GM23338 (cell line): ENCODE measurements around the gene CDK14. TPM values are rescaled to one million over a fixed set of nuclear protein-coding genes. Genes with fewer than 3 reads are reported as not detected.

Experiments used
- ATAC-seq: fragments of 200-7000 bp; cut with Tn5 transposase; 3 replicates; pipeline ENCODE4 v1.9.1; 2020
- DNase-seq: peaks from one replicate; pipeline ENCODE4 v3.0.0-alpha.2; 2015; ENCODE audit warnings: low spot score
- H2AFZ ChIP-seq: fragments of 200-600 bp; sonication (generic); 2 replicates; pipeline ENCODE4 v1.8.0; 2016; ENCODE audit warnings: antibody characterized with exemption, mild to moderate bottlenecking, moderate library complexity
- H3F3A ChIP-seq: fragments of 200-600 bp; sonication (generic); replicated peaks from 2 replicates; pipeline ENCODE4 v1.8.0; 2017; ENCODE audit warnings: antibody characterized with exemption, mixed run types, low read depth
- H3K27ac ChIP-seq: fragments of 200-600 bp; sonication (generic); 2 replicates; pipeline ENCODE4 v1.6.1; 2016; ENCODE audit warnings: low read depth
- H3K27me3 ChIP-seq: fragments of 200-600 bp; sonication (generic); 2 replicates; pipeline ENCODE4 v1.8.0; 2016; ENCODE audit warnings: mild to moderate bottlenecking, mixed run types, moderate library complexity; ENCODE audit not compliant: insufficient read depth
- H3K36me3 ChIP-seq: fragments of 200-600 bp; sonication (generic); 2 replicates; pipeline ENCODE4 v1.8.0; 2016; ENCODE audit warnings: mild to moderate bottlenecking; ENCODE audit not compliant: insufficient read depth
- H3K4me1 ChIP-seq: fragments of 200-600 bp; sonication (generic); 2 replicates; pipeline ENCODE4 v1.8.0; 2016; ENCODE audit warnings: mild to moderate bottlenecking, moderate library complexity; ENCODE audit not compliant: insufficient read depth
- H3K4me2 ChIP-seq: fragments of 200-600 bp; sonication (generic); 2 replicates; pipeline ENCODE4 v1.7.1; 2017; ENCODE audit warnings: mixed run types
- H3K4me3 ChIP-seq: fragments of 200-600 bp; sonication (generic); 2 replicates; pipeline ENCODE4 v1.6.1; 2016; ENCODE audit warnings: mixed run types
- H3K79me2 ChIP-seq: fragments of 200-600 bp; sonication (generic); replicated peaks from 2 replicates; pipeline ENCODE4 v1.8.0; 2017; ENCODE audit warnings: mild to moderate bottlenecking; ENCODE audit not compliant: insufficient read depth
- H3K9me2 ChIP-seq: fragments of 200-600 bp; sonication (generic); 2 replicates; pipeline ENCODE4 v1.8.0; 2017; ENCODE audit not compliant: insufficient read depth
- H4K20me1 ChIP-seq: fragments of 200-600 bp; sonication (generic); replicated peaks from 2 replicates; pipeline ENCODE4 v1.8.0; 2017; ENCODE audit warnings: mild to moderate bottlenecking; ENCODE audit not compliant: insufficient read depth
- H3K27ac Mint-ChIP-seq: 2 replicates; pipeline ENCODE4 v1.8.0; 2020; ENCODE audit warnings: inconsistent platforms, mild to moderate bottlenecking, moderate library complexity, mixed read lengths
- H3K27me3 Mint-ChIP-seq: 3 replicates; pipeline ENCODE4 v1.8.0; 2022; ENCODE audit warnings: low read depth, mild to moderate bottlenecking, moderate library complexity, mixed read lengths, inconsistent platforms; ENCODE audit not compliant: insufficient read depth, poor library complexity
- H3K36me3 Mint-ChIP-seq: 3 replicates; pipeline ENCODE4 v1.8.0; 2021; ENCODE audit warnings: low read depth, mild to moderate bottlenecking, inconsistent platforms, moderate library complexity, mixed read lengths
- H3K4me1 Mint-ChIP-seq: 3 replicates; pipeline ENCODE4 v1.8.0; 2020; ENCODE audit warnings: mild to moderate bottlenecking, inconsistent platforms, mixed read lengths
- H3K4me3 Mint-ChIP-seq: 3 replicates; pipeline ENCODE4 v1.8.0; 2021; ENCODE audit warnings: moderate library complexity, mild to moderate bottlenecking, inconsistent platforms, mixed read lengths
- H3K9me3 Mint-ChIP-seq: 3 replicates; pipeline ENCODE4 v1.8.0; 2020; ENCODE audit warnings: moderate library complexity, mild to moderate bottlenecking, inconsistent platforms, mixed read lengths
- CREB1 ChIP-seq: fragments of 250-450 bp; sonication (Bioruptor Pico); IDR thresholded peaks from 2 replicates; pipeline ENCODE4 v1.5.0; 2020; ENCODE audit warnings: low read depth, mild to moderate bottlenecking, moderate library complexity
- CTCF ChIP-seq, 2 experiments: fragments of 200-600 bp in 1 of 2; sonication (generic) in 1 of 2; conservative IDR thresholded peaks; 2 replicates each; pipeline versions ENCODE4 v1.5.1 to v1.6.1; 2016 to 2017; ENCODE audit warnings: antibody characterized with exemption in 2 of 2, low read depth in 2 of 2, mild to moderate bottlenecking in 2 of 2, moderate library complexity in 1 of 2
- ETS1 ChIP-seq: IDR thresholded peaks from 2 replicates; pipeline ENCODE4 v1.6.1; 2016; ENCODE audit warnings: antibody characterized with exemption
- EZH2 ChIP-seq: fragments of 200-600 bp; sonication (generic); IDR thresholded peaks from one replicate; pipeline ENCODE4 v1.8.0; 2017; ENCODE audit warnings: antibody characterized with exemption, mild to moderate bottlenecking, low read depth; ENCODE audit not compliant: unreplicated experiment
- EZH2phosphoT487 ChIP-seq: fragments of 200-600 bp; sonication (generic); IDR thresholded peaks from one replicate; pipeline ENCODE4 v1.8.1; 2018; ENCODE audit warnings: antibody characterized with exemption; ENCODE audit not compliant: unreplicated experiment
- JUNB ChIP-seq: IDR thresholded peaks from one replicate; pipeline ENCODE4 v1.6.1; 2016; ENCODE audit warnings: antibody characterized with exemption; ENCODE audit not compliant: unreplicated experiment
- NANOG ChIP-seq: IDR thresholded peaks from 2 replicates; pipeline ENCODE4 v1.6.1; 2016; ENCODE audit warnings: antibody characterized with exemption, borderline replicate concordance
- POLR2AphosphoS5 ChIP-seq: IDR thresholded peaks from 2 replicates; pipeline ENCODE4 v1.6.1; 2016; ENCODE audit warnings: antibody characterized with exemption, low read depth
- REST ChIP-seq: IDR thresholded peaks from one replicate; pipeline ENCODE4 v1.6.1; 2018; ENCODE audit warnings: antibody characterized with exemption; ENCODE audit not compliant: unreplicated experiment
- polyA plus RNA-seq: library from polyadenylated mRNA; unstranded; fragments of >200 nt; fragmentation: Nextera tagmentation; extraction: Ambion mirVana; gene quantifications from 2 replicates; pipeline ENCODE4 v1.2.1, GENCODE V29; 2016
- total RNA-seq: library from RNA; depleted of rRNA; stranded (reverse); fragments of >200 nt; shearing (Covaris generic); gene quantifications from 2 replicates; pipeline ENCODE4 v1.2.3, GENCODE V29; 2014

CDK14 gene
- total and polyA plus RNA-seq, 2 experiments from 2014 or later, result 11.2 to 24.0 TPM

- H3K4me1 ChIP-seq, result peaks cover 38% of the 10 kb centered on the region
- Mint-ChIP-seq H3K4me1 (peaks cover 46% of the 10 kb centered on the region), H3K9me3 (no peaks in the 10 kb centered on the region), H3K27me3 (no peaks in the 10 kb centered on the region), H3K4me3 (no peak overlapping the region), H3K36me3 (no peaks in the 10 kb centered on the region), H3K27ac (no peak overlapping the region)
- peaks cover 40% of the 10 kb centered on the region for H3K79me2 ChIP-seq
- H3K4me2 ChIP-seq, result peak overlapping the region; percentile 45; the same call in 1 of the 2 replicates
- H3F3A ChIP-seq, result no peaks in the 10 kb centered on the region
- no peak; the same call in 2 of the 3 replicates for ATAC-seq
- no peaks in the 10 kb centered on the region for H4K20me1 ChIP-seq
- H3K4me3 ChIP-seq, result no peak overlapping the region
- peak; percentile 17 for DNase-seq
- H2AFZ ChIP-seq, result no peak overlapping the region
- no peaks in the 10 kb centered on the region for H3K36me3 ChIP-seq
- no peak for TF ChIP-seq CTCF (conservative IDR thresholded peaks at IDR 0.05; ENCODE audit: low read depth in 2 of 2)
- TF ChIP-seq EZH2phosphoT487, result no peak
- TF ChIP-seq EZH2, result no peak
- no peak for TF ChIP-seq REST
- TF ChIP-seq ETS1, result no peak
- TF ChIP-seq POLR2AphosphoS5, result no peak
- TF ChIP-seq JUNB, result no peak
- no peak for TF ChIP-seq NANOG
- H3K27me3 ChIP-seq, result no peaks in the 10 kb centered on the region
- H3K27ac ChIP-seq, result no peak overlapping the region
- H3K9me2 ChIP-seq, result no peaks in the 10 kb centered on the region
Measured at GRCh38 chr7:90678986-90679385, 82.9 kb downstream of the CDK14 start.

- peak overlapping the region; percentile 24 for H3K4me2 ChIP-seq
- no peak for DNase-seq
- no peaks in the 10 kb centered on the region for H3K36me3 ChIP-seq
- H3K9me2 ChIP-seq, result no peaks in the 10 kb centered on the region
- H3K4me1 ChIP-seq, result peaks cover 38% of the 10 kb centered on the region
- H3F3A ChIP-seq, result no peaks in the 10 kb centered on the region
- ATAC-seq, result no peak
- H4K20me1 ChIP-seq, result no peaks in the 10 kb centered on the region
- Mint-ChIP-seq H3K27ac (no peak overlapping the region), H3K4me1 (peaks cover 42% of the 10 kb centered on the region), H3K4me3 (no peak overlapping the region), H3K9me3 (no peaks in the 10 kb centered on the region), H3K27me3 (no peaks in the 10 kb centered on the region), H3K36me3 (no peaks in the 10 kb centered on the region)
- peaks cover 43% of the 10 kb centered on the region for H3K79me2 ChIP-seq
- H2AFZ ChIP-seq, result no peak overlapping the region
- H3K27ac ChIP-seq, result no peak overlapping the region
- no peaks in the 10 kb centered on the region for H3K27me3 ChIP-seq
- no peak overlapping the region for H3K4me3 ChIP-seq
- no peak for TF ChIP-seq CREB1 (CRISPR knock-in tag)
Measured at GRCh38 chr7:90680484-90680883, 84.4 kb downstream of the CDK14 start.
